Naive thymus-derived CD4-positive, alpha-beta T cell (primary cell): ENCODE data around the gene ABTB1. TPM values are rescaled to one million over a fixed set of nuclear protein-coding genes. Genes with fewer than 3 reads are reported as not detected.

ENCODE experiments used
- ATAC-seq: fragments of 150-1000 bp; cut with Tn5 transposase; 2 replicates; pipeline ENCODE4 v1.10.0; 2021; ENCODE audit warnings: mild to moderate bottlenecking, moderate library complexity
- CTCF ChIA-PET: fragments of 350-600 bp; sonication (Branson Sonifier 250); formaldehyde crosslinking; loops from one replicate; lab custom pipeline; 2021; ENCODE audit warnings: antibody characterized with exemption; lab: Charles Lee
- POLR2A ChIA-PET: fragments of 350-600 bp; sonication (Branson Sonifier 250); formaldehyde crosslinking; loops from one replicate; lab custom pipeline; 2021; ENCODE audit warnings: antibody characterized with exemption, inconsistent platforms; lab: Charles Lee
- DNase-seq, 9 donors: peaks; one replicate each; pipeline versions ENCODE4 v3.0.0 to v3.0.0-alpha.2; 2020 to 2022; ENCODE audit warnings: mixed read lengths in 1 of 9
- H3K27ac ChIP-seq: one replicate; pipeline ENCODE4 v1.7.0; 2013; ENCODE audit warnings: mild to moderate bottlenecking, low read depth, low read length, moderate library complexity
- H3K27me3 ChIP-seq, 2 donors: one replicate each; pipeline ENCODE4 v1.7.0; 2013; ENCODE audit warnings: low read length in 2 of 2, mild to moderate bottlenecking in 2 of 2, moderate library complexity in 2 of 2; ENCODE audit not compliant: control insufficient read depth in 2 of 2, insufficient read depth in 2 of 2
- H3K36me3 ChIP-seq, 3 experiments: 1 replicate in 2 of 3; 2 replicates in 1 of 3; pipeline ENCODE4 v1.7.0; 2013; ENCODE audit warnings: low read length in 3 of 3, mild to moderate bottlenecking in 3 of 3, moderate library complexity in 1 of 3; ENCODE audit not compliant: insufficient read depth in 3 of 3, control insufficient read depth in 2 of 3
- H3K4me1 ChIP-seq, 2 donors: one replicate each; pipeline ENCODE4 v1.7.0; 2013; ENCODE audit warnings: low read length in 2 of 2, mild to moderate bottlenecking in 2 of 2, moderate library complexity in 1 of 2; ENCODE audit not compliant: control insufficient read depth in 2 of 2, insufficient read depth in 2 of 2
- H3K4me3 ChIP-seq: 2 replicates; pipeline ENCODE4 v1.7.0; 2013; ENCODE audit warnings: mild to moderate bottlenecking, low read length
- H3K9me3 ChIP-seq, 3 experiments: 1 replicate in 2 of 3; 2 replicates in 1 of 3; pipeline ENCODE4 v1.7.0; 2013; ENCODE audit warnings: low read length in 3 of 3; ENCODE audit not compliant: control insufficient read depth in 2 of 3
- H3K27ac Mint-ChIP-seq, 9 donors: one replicate each; pipeline ENCODE4 v1.8.0; 2020 to 2022; ENCODE audit warnings: mixed read lengths in 9 of 9, mild to moderate bottlenecking in 8 of 9, moderate library complexity in 5 of 9, inconsistent platforms in 2 of 9
- H3K27me3 Mint-ChIP-seq, 5 donors: one replicate each; pipeline ENCODE4 v1.8.0; 2021 to 2022; ENCODE audit warnings: mixed read lengths in 5 of 5, mild to moderate bottlenecking in 1 of 5
- H3K36me3 Mint-ChIP-seq, 5 donors: one replicate each; pipeline ENCODE4 v1.8.0; 2020 to 2022; ENCODE audit warnings: mixed read lengths in 5 of 5, mild to moderate bottlenecking in 3 of 5, inconsistent platforms in 1 of 5
- H3K4me1 Mint-ChIP-seq, 7 donors: one replicate each; pipeline ENCODE4 v1.8.0; 2020 to 2022; ENCODE audit warnings: mixed read lengths in 7 of 7, mild to moderate bottlenecking in 3 of 7, inconsistent platforms in 1 of 7
- H3K4me3 Mint-ChIP-seq, 10 donors: one replicate each; pipeline ENCODE4 v1.8.0; 2020 to 2022; ENCODE audit warnings: mild to moderate bottlenecking in 10 of 10, mixed read lengths in 10 of 10, moderate library complexity in 6 of 10, inconsistent platforms in 2 of 10
- H3K9me3 Mint-ChIP-seq, 11 donors: one replicate each; pipeline ENCODE4 v1.8.0; 2020 to 2022; ENCODE audit warnings: mixed read lengths in 11 of 11, mild to moderate bottlenecking in 4 of 11, inconsistent platforms in 1 of 11, moderate library complexity in 1 of 11
- intact Hi-C, 2 donors: fragments of 100-400 bp; cut with micrococcal nuclease; formaldehyde crosslinking; loops; one replicate each; pipeline ENCODE4 v1.15.1; 2023
- polyA plus RNA-seq, 2 donors: library from polyadenylated mRNA; unstranded; fragments of 300-500 nt; fragmentation: Illumina TruSeq; gene quantifications; one replicate each; pipeline ENCODE4 v1.2.3, GENCODE V29; 2021
- total RNA-seq, 6 experiments: library from RNA in 5 of 6; stranded (reverse) in 5 of 6; gene quantifications; 1 replicate in 5 of 6; 2 replicates in 1 of 6; pipeline ENCODE4 v1.2.3 and lab custom pipeline; 2021 to 2026

Gene ABTB1
- total and polyA plus RNA-seq, 7 experiments from 2014 or later: 26.7 to 182 (median 115) TPM

DNA sequence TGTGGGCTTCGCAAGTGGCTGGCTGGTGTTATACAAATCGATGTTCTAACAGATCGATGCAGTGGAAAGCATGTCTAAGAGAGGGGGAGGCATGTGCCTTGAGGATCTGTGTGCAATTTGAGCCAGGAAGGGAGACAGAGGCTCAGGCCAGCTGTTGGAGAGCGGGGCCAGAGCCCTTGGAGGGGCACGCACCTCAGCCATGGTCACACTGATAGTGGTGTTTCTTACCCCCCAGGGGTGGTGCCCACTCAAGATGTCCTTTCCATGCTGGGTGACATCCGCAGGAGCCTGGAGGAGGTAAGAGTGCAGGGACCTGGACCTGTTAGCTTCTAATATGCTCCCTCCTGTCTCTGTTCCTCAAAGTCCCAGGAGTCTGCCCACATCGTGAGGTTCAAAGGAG is 3.8 kb upstream of the ABTB1 start:
- H3K27ac Mint-ChIP-seq: peak overlapping the region in 3 of 9 donors; percentile 8 to 34 (median 12)
- ATAC-seq: no peak
- Histone ChIP-seq H3K27ac (no peak overlapping the region), H3K4me3 (no peak overlapping the region), H3K4me1 (peaks cover 6 to 12% of the 10 kb centered on the region in 2 donors), H3K9me3 (no peaks in the 10 kb centered on the region), H3K36me3 (no peaks in the 10 kb centered on the region), H3K27me3 (no peaks in the 10 kb centered on the region)
- H3K9me3 Mint-ChIP-seq: no peaks in the 10 kb centered on the region
- peak overlapping the region in 2 of 10 donors; percentile 24 to 42 for H3K4me3 Mint-ChIP-seq
- intact Hi-C loops: no loop called here
- peaks cover 0 to 6% (median 0%) of the 10 kb centered on the region in 5 donors for H3K27me3 Mint-ChIP-seq
- ChIA-PET POLR2A (interaction anchor here (0.6 to 0.8 kb wide), 2 partner anchors 21 to 964 kb away, joined by 3 to 4 read pairs; no protein-coding TSS in a partner anchor), CTCF (interaction anchor here (0.6 kb wide), 1 partner anchor 44 kb away, joined by 3 read pairs; no protein-coding TSS in a partner anchor)
- H3K4me1 Mint-ChIP-seq: peaks cover 5 to 14% (median 10%) of the 10 kb centered on the region in 7 donors
- no peak for DNase-seq
- peaks cover 0 to 4% (median 0%) of the 10 kb centered on the region in 5 donors for H3K36me3 Mint-ChIP-seq

DNA sequence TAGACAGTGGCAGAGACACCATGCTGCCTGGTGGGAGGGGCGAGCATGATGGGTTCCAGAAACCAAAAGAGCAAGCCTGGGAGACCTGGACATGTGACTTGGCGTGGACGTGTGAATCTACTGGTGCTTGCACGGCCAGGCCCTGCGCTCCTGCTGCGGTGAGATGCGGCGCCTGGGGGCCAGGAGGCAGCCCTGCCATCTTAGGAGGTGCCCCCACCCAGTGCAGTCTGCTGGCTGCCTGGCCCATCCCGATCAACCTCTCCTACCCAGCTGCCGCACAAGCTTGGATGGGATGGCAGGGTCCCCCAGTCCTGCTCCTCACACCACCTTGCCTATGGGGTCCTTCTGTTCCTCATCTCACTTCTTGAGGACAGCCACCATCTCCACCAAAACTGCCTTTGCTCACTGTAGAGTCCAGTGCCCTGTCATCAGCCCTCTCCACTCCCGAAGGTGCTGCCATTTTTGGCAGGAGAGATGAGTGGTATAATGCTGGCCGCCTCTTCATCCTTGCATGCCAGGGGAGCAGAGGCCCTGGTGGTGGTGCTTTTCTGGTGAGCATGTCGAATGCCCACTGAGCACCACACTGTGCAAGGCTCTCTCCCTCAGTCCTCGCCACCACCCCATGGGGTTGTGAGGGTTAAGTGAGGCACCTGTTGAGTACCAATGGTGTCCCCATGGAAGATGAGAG is 3.1 kb upstream of the ABTB1 start:
- Histone ChIP-seq H3K4me3 (no peak overlapping the region), H3K4me1 (peaks cover 12 to 13% of the 10 kb centered on the region in 2 donors), H3K36me3 (no peaks in the 10 kb centered on the region), H3K27me3 (no peaks in the 10 kb centered on the region), H3K9me3 (no peaks in the 10 kb centered on the region), H3K27ac (no peak overlapping the region)
- POLR2A ChIA-PET: interaction anchor here (0.6 to 0.8 kb wide), 2 partner anchors 20 to 964 kb away, joined by 3 to 4 read pairs; no protein-coding TSS in a partner anchor
- DNase-seq: no peak
- intact Hi-C loops: loop anchor here (5.0 to 10.0 kb wide), 3 partner anchors 455 to 1585 kb away; partner anchors contain the start of genes RUVBL1 (in 1 of the 2), SLC41A3 (in 1 of the 2) and ZXDC (in 1 of the 2)
- Mint-ChIP-seq H3K36me3 (peaks cover 0 to 6% (median 3%) of the 10 kb centered on the region in 5 donors), H3K4me1 (peaks cover 12 to 22% (median 18%) of the 10 kb centered on the region in 7 donors), H3K4me3 (peak overlapping the region in 2 of 10 donors; percentile 42 to 48), H3K27ac (peak overlapping the region in 1 of 9 donors; percentile 80), H3K9me3 (no peaks in the 10 kb centered on the region), H3K27me3 (peaks cover 0 to 6% (median 0%) of the 10 kb centered on the region in 5 donors)
- CTCF ChIA-PET: no interaction called here
- ATAC-seq: no peak

DNA sequence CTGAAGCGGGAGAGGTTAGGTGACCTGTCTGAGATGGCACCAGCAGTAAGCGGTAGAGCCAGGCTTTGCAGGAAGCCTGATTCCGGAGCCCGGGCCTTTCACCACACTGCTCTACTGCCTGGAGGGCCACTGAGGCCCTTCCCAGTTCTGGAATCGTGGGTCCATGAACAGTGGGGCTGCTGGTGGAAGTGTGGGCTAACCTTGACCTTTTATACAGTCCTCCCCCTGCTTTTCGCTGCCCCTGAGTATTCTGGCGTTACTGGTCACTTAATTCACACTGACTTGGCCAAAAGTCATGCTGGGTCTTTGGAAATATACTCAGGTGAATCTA is 2.6 kb upstream of the ABTB1 start:
- no peak overlapping the region for H3K27ac ChIP-seq
- no peaks in the 10 kb centered on the region for H3K36me3 ChIP-seq
- DNase-seq (no peak), ATAC-seq (no peak)
- H3K4me3 ChIP-seq: no peak overlapping the region
- Mint-ChIP-seq H3K4me3 (peak overlapping the region in 1 of 10 donors; percentile 48), H3K4me1 (peaks cover 17 to 27% (median 23%) of the 10 kb centered on the region in 7 donors), H3K9me3 (no peaks in the 10 kb centered on the region), H3K36me3 (peaks cover 0 to 9% (median 3%) of the 10 kb centered on the region in 5 donors), H3K27me3 (peaks cover 0 to 1% (median 0%) of the 10 kb centered on the region in 5 donors), H3K27ac (peak overlapping the region in 4 of 9 donors; percentile 43 to 95 (median 83))
- H3K4me1 ChIP-seq: peaks cover 13 to 17% of the 10 kb centered on the region in 2 donors
- intact Hi-C loops: loop anchor here (5.0 to 10.0 kb wide), 3 partner anchors 455 to 1585 kb away; partner anchors contain the start of genes RUVBL1 (in 1 of the 2), SLC41A3 (in 1 of the 2) and ZXDC (in 1 of the 2)
- CTCF ChIA-PET: no interaction called here
- POLR2A ChIA-PET: no interaction called here
- no peaks in the 10 kb centered on the region for H3K9me3 ChIP-seq
- no peaks in the 10 kb centered on the region for H3K27me3 ChIP-seq

DNA sequence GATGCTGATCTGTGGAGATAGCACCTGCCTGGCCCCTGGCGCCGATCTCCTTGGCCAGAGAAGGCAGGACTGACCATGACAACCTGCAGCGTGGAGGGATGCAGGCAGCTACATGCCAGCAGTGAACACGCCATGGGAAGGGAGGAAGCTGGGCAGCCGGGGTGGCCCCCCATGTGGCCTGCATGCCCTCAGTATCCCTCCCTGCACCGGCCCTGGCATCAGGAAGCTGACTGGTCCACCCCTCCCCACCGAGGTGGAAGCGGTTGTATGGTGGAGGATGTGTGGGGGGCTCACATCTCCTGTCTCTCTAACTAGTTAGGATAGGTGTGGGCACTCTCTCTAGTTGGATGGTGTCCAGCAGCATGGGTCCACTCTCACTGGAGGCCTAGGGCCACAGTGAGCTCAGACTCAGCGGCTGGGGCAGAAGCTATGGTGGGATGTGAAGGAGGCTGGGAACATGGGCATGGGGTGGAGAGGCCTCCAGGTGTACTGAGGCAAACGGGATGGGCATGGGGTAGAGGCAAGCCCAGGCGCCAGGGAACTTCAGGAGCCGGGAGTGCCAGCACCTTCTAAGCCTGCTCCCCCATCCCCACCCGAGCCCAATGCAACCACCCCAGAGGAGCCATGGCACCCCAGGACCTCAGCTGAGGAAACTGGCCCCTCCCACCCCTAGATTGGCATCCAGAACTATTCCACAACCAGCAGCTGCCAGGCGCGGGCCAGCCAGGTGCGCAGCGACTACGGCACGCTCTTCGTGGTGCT is 1.8 kb upstream of the ABTB1 start:
- H3K27ac Mint-ChIP-seq: peak overlapping the region; percentile 77 to 98 (median 96)
- CTCF ChIA-PET: interaction anchor here (1.0 kb wide), 1 partner anchor 35 kb away, joined by 3 read pairs; no protein-coding TSS in a partner anchor
- H3K27me3 ChIP-seq: no peaks in the 10 kb centered on the region
- peaks cover 17 to 33% (median 29%) of the 10 kb centered on the region in 7 donors for H3K4me1 Mint-ChIP-seq
- no peak overlapping the region for H3K27ac ChIP-seq
- no peaks in the 10 kb centered on the region for H3K27me3 Mint-ChIP-seq
- no peak for DNase-seq
- peaks cover 13 to 17% of the 10 kb centered on the region in 2 donors for H3K4me1 ChIP-seq
- H3K9me3 ChIP-seq: no peaks in the 10 kb centered on the region
- peaks cover under 1 to 5% (median 1%) of the 10 kb centered on the region in 5 donors for H3K36me3 Mint-ChIP-seq
- intact Hi-C loops: loop anchor here (5.0 to 10.0 kb wide), 3 partner anchors 454 to 1586 kb away; partner anchors contain the start of genes RUVBL1 (in 1 of the 2), SLC41A3 (in 1 of the 2) and ZXDC (in 1 of the 2)
- peak overlapping the region; percentile 71 to 95 (median 89) for H3K4me3 Mint-ChIP-seq
- no peak overlapping the region for H3K4me3 ChIP-seq
- H3K36me3 ChIP-seq: peaks cover 0 to 5% (median 0%) of the 10 kb centered on the region in 3 experiments
- POLR2A ChIA-PET: interaction anchor here (0.5 to 3.5 kb wide), 5 partner anchors 9 to 80 kb away, joined by 3 to 13 read pairs (median 5); partner anchors contain the start of genes MCM2 and TPRA1
- no peak for ATAC-seq
- H3K9me3 Mint-ChIP-seq: no peaks in the 10 kb centered on the region

DNA sequence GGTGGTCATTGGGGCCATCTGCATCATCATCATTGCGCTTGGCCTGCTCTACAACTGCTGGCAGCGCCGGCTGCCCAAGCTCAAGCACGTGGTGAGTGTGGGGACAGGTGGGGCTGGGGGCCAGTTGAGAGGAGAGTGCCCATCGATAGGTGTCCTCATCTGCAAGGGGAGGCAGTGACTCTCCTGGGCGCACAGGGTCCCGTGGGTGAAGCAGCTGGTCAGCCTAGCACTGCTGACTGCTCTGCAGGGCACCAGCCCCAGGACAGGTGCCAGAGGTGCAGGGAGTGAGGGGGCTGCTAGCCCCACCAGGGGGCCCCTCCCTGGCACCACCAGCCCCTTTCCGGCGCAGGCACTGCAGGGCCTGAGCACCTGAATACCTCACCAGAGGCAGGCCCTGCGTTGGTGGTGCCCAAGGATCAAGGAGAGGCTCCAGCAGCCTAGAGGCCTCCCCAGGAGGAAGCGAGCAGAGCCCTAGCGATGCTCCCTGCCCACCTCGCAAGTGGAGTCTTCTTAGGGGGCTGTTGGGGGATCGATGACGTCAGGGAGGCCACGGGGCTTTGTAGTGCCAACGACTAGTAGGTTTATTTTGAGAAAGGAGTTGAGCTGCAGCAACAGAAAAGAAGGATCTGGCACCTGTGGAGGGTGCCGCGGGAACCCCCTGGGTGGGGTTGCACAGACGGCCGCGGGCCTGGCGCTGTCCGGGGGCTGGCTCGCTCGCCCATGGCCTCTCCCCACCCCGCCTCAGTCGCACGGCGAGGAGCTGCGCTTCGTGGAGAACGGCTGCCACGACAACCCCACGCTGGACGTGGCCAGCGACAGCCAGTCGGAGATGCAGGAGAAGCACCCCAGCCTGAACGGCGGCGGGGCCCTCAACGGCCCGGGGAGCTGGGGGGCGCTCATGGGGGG is 976 bp upstream of the ABTB1 start:
- peaks cover 0 to 9% (median 3%) of the 10 kb centered on the region in 5 donors for H3K36me3 Mint-ChIP-seq
- peak overlapping the region; percentile 84 to 95 (median 91) for H3K4me3 Mint-ChIP-seq
- no peaks in the 10 kb centered on the region for H3K27me3 ChIP-seq
- intact Hi-C loops: loop anchor here (1.0 to 10.0 kb wide), 18 partner anchors 25 to 1769 kb away; partner anchors contain the start of genes MCM2 (in 2 of the 2), SEC61A1 (in 2 of the 2), TPRA1 (in 2 of the 2) and ZXDC (in 2 of the 2)
- ATAC-seq (peak; percentile 5), DNase-seq (peak in 8 of 9 donors; percentile 28 to 68 (median 40))
- CTCF ChIA-PET: interaction anchor here (1.0 kb wide), 1 partner anchor 35 kb away, joined by 3 read pairs; no protein-coding TSS in a partner anchor
- peaks cover 17 to 37% (median 33%) of the 10 kb centered on the region in 7 donors for H3K4me1 Mint-ChIP-seq
- peak overlapping the region; percentile 92 to 98 (median 97) for H3K27ac Mint-ChIP-seq
- H3K27ac ChIP-seq: peak overlapping the region; percentile 98
- no peaks in the 10 kb centered on the region for H3K9me3 ChIP-seq
- peak overlapping the region; percentile 71 for H3K4me3 ChIP-seq
- POLR2A ChIA-PET: interaction anchor here (0.5 to 3.5 kb wide), 12 partner anchors 10 to 381 kb away, joined by 3 to 13 read pairs (median 5); partner anchors contain the start of genes SEC61A1 and TPRA1
- no peaks in the 10 kb centered on the region for H3K27me3 Mint-ChIP-seq
- H3K36me3 ChIP-seq: peaks cover 0 to 13% (median 0%) of the 10 kb centered on the region in 3 experiments
- H3K9me3 Mint-ChIP-seq: no peaks in the 10 kb centered on the region
- peaks cover 13 to 17% of the 10 kb centered on the region in 2 donors for H3K4me1 ChIP-seq
